ENCODE measurements around the gene RNF150. TPM values are rescaled to one million over a fixed set of nuclear protein-coding genes. Genes with fewer than 3 reads are reported as not detected.

Gene RNF150
- total RNA-seq, 1 experiment from 2014 or later, result 0.15 TPM

DNA sequence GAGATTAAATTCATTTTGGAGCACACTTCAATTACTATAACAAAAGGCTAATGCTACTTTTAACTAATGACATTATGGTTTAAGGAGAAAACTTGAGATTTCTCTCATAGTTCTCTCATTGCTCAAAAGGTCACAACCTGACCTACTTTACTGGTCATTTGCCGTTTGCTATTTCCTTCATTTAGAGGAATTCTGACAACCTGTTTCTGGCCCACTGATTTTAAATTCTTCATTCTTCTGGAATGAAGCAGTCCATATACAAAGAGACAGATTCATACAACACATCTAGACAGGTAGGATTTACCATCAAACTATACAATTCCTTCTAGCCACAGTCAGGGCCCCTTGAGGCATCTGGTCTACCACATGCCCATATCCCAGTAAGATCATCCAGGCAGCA lies 14.2 kb downstream of the RNF150 start:
- Histone ChIP-seq H3K4me1 (replicated peaks; ENCODE audit: insufficient read depth) (no peaks in the 10 kb centered on the region), H3K9me3 (ENCODE audit: insufficient read depth, low read depth) (no peaks in the 10 kb centered on the region), H3K79me2 (ENCODE audit: low read depth) (no peaks in the 10 kb centered on the region), H3K27ac (no peak overlapping the region), H3K4me3 (no peak overlapping the region), H3K9me2 (ENCODE audit: insufficient read depth) (no peaks in the 10 kb centered on the region), H4K20me1 (ENCODE audit: insufficient read depth) (no peaks in the 10 kb centered on the region), H3K36me3 (ENCODE audit: low read depth) (no peaks in the 10 kb centered on the region), H3K4me2 (no peak overlapping the region), H3F3A (ENCODE audit: insufficient read depth, low read depth) (no peaks in the 10 kb centered on the region), H2AFZ (no peak overlapping the region), H3K27me3 (ENCODE audit: insufficient read depth, low read depth) (no peaks in the 10 kb centered on the region)
- TF ChIP-seq EZH2 (IDR thresholded peaks at IDR 0.05; ENCODE audit: low read depth), result no peak
- TF ChIP-seq, protein P1, sequence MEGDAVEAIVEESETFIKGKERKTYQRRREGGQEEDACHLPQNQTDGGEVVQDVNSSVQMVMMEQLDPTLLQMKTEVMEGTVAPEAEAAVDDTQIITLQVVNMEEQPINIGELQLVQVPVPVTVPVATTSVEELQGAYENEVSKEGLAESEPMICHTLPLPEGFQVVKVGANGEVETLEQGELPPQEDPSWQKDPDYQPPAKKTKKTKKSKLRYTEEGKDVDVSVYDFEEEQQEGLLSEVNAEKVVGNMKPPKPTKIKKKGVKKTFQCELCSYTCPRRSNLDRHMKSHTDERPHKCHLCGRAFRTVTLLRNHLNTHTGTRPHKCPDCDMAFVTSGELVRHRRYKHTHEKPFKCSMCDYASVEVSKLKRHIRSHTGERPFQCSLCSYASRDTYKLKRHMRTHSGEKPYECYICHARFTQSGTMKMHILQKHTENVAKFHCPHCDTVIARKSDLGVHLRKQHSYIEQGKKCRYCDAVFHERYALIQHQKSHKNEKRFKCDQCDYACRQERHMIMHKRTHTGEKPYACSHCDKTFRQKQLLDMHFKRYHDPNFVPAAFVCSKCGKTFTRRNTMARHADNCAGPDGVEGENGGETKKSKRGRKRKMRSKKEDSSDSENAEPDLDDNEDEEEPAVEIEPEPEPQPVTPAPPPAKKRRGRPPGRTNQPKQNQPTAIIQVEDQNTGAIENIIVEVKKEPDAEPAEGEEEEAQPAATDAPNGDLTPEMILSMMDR (conservative IDR thresholded peaks at IDR 0.05), result no peak
- ChIA-PET POLR2A (ENCODE audit: unreplicated experiment) (no interaction called here), CTCF (no interaction called here)
- BruUV-seq (replicated peaks), result no TSS peak
- intact Hi-C loops (cut with micrococcal nuclease; ENCODE audit: unreplicated experiment), result no loop called here
- DNase-seq, result no peak

DNA sequence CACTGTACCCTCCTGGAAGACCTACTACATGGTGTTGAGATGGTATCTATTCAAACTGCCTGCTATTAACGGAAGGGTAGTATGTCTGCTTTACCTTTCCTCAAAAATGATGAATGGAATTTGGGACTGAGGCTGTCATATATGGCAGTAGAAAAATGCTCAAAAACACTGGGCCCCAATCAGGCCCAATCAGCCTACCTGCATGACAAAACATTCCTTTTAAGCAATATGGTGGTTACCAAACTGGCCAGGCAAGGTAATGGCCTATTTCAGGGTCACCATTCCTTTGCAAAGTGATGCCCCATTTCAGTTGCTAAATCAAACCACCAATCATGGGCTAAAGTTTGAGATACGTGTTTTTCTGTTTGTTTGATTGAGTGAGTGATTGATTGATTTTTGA lies 14.9 kb downstream of the RNF150 start:
- no peak for DNase-seq
- Histone ChIP-seq H4K20me1 (ENCODE audit: insufficient read depth) (no peaks in the 10 kb centered on the region), H3K36me3 (ENCODE audit: low read depth) (no peaks in the 10 kb centered on the region), H3K27ac (no peak overlapping the region), H3K4me3 (no peak overlapping the region), H3K9me3 (ENCODE audit: insufficient read depth, low read depth) (no peaks in the 10 kb centered on the region), H3F3A (ENCODE audit: insufficient read depth, low read depth) (no peaks in the 10 kb centered on the region), H3K79me2 (ENCODE audit: low read depth) (no peaks in the 10 kb centered on the region), H3K4me1 (replicated peaks; ENCODE audit: insufficient read depth) (no peaks in the 10 kb centered on the region), H3K27me3 (ENCODE audit: insufficient read depth, low read depth) (no peaks in the 10 kb centered on the region), H3K9me2 (ENCODE audit: insufficient read depth) (no peaks in the 10 kb centered on the region), H3K4me2 (no peak overlapping the region), H2AFZ (no peak overlapping the region)
- CTCF ChIA-PET, result no interaction called here
- BruUV-seq (replicated peaks), result no TSS peak
- TF ChIP-seq, protein P1 (conservative IDR thresholded peaks at IDR 0.05), result no peak
- no peak for TF ChIP-seq EZH2 (IDR thresholded peaks at IDR 0.05; ENCODE audit: low read depth)
- POLR2A ChIA-PET (ENCODE audit: unreplicated experiment), result no interaction called here
- intact Hi-C loops (cut with micrococcal nuclease; ENCODE audit: unreplicated experiment), result no loop called here

DNA sequence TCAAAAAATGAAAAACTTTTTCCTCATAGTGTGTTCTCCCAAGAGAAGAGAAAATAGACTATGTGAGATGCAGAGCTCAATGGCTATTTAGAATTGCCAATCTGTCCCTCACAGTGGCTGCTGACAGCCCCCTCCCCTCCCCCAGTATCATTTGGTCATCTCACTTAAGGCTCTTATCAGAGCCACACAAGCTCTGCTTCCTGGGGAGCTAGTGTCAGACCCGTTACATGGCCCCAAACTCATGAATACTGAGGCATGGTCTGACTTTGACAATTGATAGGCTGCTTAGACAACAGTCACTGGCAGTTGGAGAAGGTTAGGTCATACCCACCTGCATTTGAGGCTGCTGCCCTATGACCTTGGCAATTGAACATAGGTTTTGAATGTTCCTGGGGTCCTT lies 15.3 kb downstream of the RNF150 start:
- CTCF ChIA-PET, result no interaction called here
- no peaks in the 10 kb centered on the region for H3F3A ChIP-seq (ENCODE audit: insufficient read depth, low read depth)

More for the DNA sequence above, 15.3 kb downstream of the RNF150 start:
- no peak overlapping the region for H3K27ac ChIP-seq
- H3K79me2 ChIP-seq (ENCODE audit: low read depth), result no peaks in the 10 kb centered on the region
- H3K36me3 ChIP-seq (ENCODE audit: low read depth), result no peaks in the 10 kb centered on the region
- POLR2A ChIA-PET (ENCODE audit: unreplicated experiment), result no interaction called here
- BruUV-seq (replicated peaks), result no TSS peak
- TF ChIP-seq EZH2 (IDR thresholded peaks at IDR 0.05; ENCODE audit: low read depth), result no peak
- TF ChIP-seq, protein P1 (conservative IDR thresholded peaks at IDR 0.05), result no peak
- no peaks in the 10 kb centered on the region for H3K9me3 ChIP-seq (ENCODE audit: insufficient read depth, low read depth)
- no peaks in the 10 kb centered on the region for H3K4me1 ChIP-seq (replicated peaks; ENCODE audit: insufficient read depth)
- H3K4me3 ChIP-seq, result no peak overlapping the region
- DNase-seq, result no peak
- H3K9me2 ChIP-seq (ENCODE audit: insufficient read depth), result no peaks in the 10 kb centered on the region
- no peak overlapping the region for H3K4me2 ChIP-seq
- intact Hi-C loops (cut with micrococcal nuclease; ENCODE audit: unreplicated experiment), result no loop called here
- no peak overlapping the region for H2AFZ ChIP-seq
- no peaks in the 10 kb centered on the region for H4K20me1 ChIP-seq (ENCODE audit: insufficient read depth)
- H3K27me3 ChIP-seq (ENCODE audit: insufficient read depth, low read depth), result no peaks in the 10 kb centered on the region

Data from PC-9 (cell line).